K562 (cell line): ENCODE data around the gene BCL2L1. TPM values are rescaled to one million over a fixed set of nuclear protein-coding genes. Genes with fewer than 3 reads are reported as not detected.

Experiments used
- ATAC-seq: fragments of 200-7000 bp; cut with Tn5 transposase; 3 replicates; pipeline ENCODE4 v1.9.1; 2020; ENCODE audit warnings: moderate library complexity
- BruUV-seq: library from RNA; stranded (reverse); fragments of 400-500 nt; replicated peaks from 2 replicates; lab custom pipeline; 2021; lab: Mats Ljungman, UMichigan
- CTCF ChIA-PET: fragments of 300-600 bp; formaldehyde crosslinking; extraction: SDS; loops from one replicate; lab custom pipeline; 2021; ENCODE audit warnings: low intra/inter-chr PET ratio; lab: Yijun Ruan, JAX
- POLR2A ChIA-PET: fragments of 300-600, 350-650 bp; sonication (Branson Sonifier 250); formaldehyde crosslinking; extraction: SDS; loops from one replicate; lab custom pipeline; 2021; ENCODE audit warnings: antibody characterized with exemption, inconsistent platforms; lab: Yijun Ruan, JAX
- DNase-seq, 4 experiments: peaks; one replicate each; pipeline versions ENCODE4 v3.0.0 to v3.0.0-alpha.2; 2011 to 2018; ENCODE audit warnings: low spot score in 3 of 4, mixed read lengths in 3 of 4; ENCODE audit errors: extremely low read depth in 1 of 4
- FAIRE-seq: peaks from 2 replicates; lab custom pipeline; 2011; peaks lifted over from hg19 to GRCh38; lab: Jason Lieb, UNC
- H2AFZ ChIP-seq: 2 replicates; pipeline ENCODE4 v1.6.0; 2011; ENCODE audit warnings: low read depth, low read length, control low read depth, inconsistent platforms
- H3K27ac ChIP-seq: fragments of 200-600 bp; 3 replicates; pipeline ENCODE4 v1.8.0; 2011; ENCODE audit warnings: low read depth, mild to moderate bottlenecking, control low read depth, inconsistent platforms, low read length, moderate library complexity, mixed read lengths; ENCODE audit errors: extremely low read depth
- H3K27me3 ChIP-seq, 2 experiments: fragments of 300-600 bp in 1 of 2; 2 replicates in 1 of 2; 3 replicates in 1 of 2; pipeline versions ENCODE4 v1.6.0 to v1.8.0; 2011; ENCODE audit warnings: inconsistent platforms in 2 of 2, low read length in 2 of 2, mild to moderate bottlenecking in 1 of 2, mixed read lengths in 1 of 2, moderate library complexity in 1 of 2; ENCODE audit not compliant: control insufficient read depth in 2 of 2, insufficient read depth in 2 of 2
- H3K36me3 ChIP-seq: fragments of 300-600 bp; 3 replicates; pipeline ENCODE4 v1.8.0; 2011; ENCODE audit warnings: mild to moderate bottlenecking, low read length, inconsistent platforms; ENCODE audit not compliant: control insufficient read depth, insufficient read depth
- H3K4me1 ChIP-seq, 2 experiments: fragments of 200-600 bp in 1 of 2; replicated peaks in 1 of 2; 2 replicates in 1 of 2; 3 replicates in 1 of 2; pipeline versions ENCODE4 v1.5.1 to v1.8.0; 2011; ENCODE audit warnings: inconsistent platforms in 2 of 2, low read length in 2 of 2, mild to moderate bottlenecking in 1 of 2, mixed read lengths in 1 of 2, moderate library complexity in 1 of 2; ENCODE audit not compliant: control insufficient read depth in 2 of 2, insufficient read depth in 2 of 2
- H3K4me2 ChIP-seq: 2 replicates; pipeline ENCODE4 v1.6.1; 2011; ENCODE audit warnings: low read length, control low read depth, inconsistent platforms, mixed read lengths; ENCODE audit not compliant: insufficient read depth
- H3K4me3 ChIP-seq: fragments of 200-600 bp; sonication (generic), shearing (Covaris generic); 2 replicates; pipeline ENCODE4 v1.5.1; 2016; ENCODE audit warnings: control low read depth, inconsistent platforms
- H3K79me2 ChIP-seq: fragments of 200-600 bp; 3 replicates; pipeline ENCODE4 v1.8.0; 2011; ENCODE audit warnings: low read length, inconsistent platforms; ENCODE audit not compliant: control insufficient read depth, insufficient read depth
- H3K9ac ChIP-seq, 2 experiments: 2 replicates each; pipeline versions ENCODE4 v1.6.0 to v1.6.1; 2011; ENCODE audit warnings: low read depth in 2 of 2, low read length in 2 of 2, control low read depth in 1 of 2, inconsistent platforms in 1 of 2, mild to moderate bottlenecking in 1 of 2, mixed read lengths in 1 of 2; ENCODE audit not compliant: insufficient read depth in 1 of 2
- H3K9me1 ChIP-seq: one replicate; pipeline ENCODE4 v1.6.0; 2011; ENCODE audit warnings: inconsistent platforms, mild to moderate bottlenecking, low read length, moderate library complexity; ENCODE audit not compliant: control insufficient read depth, insufficient read depth
- H3K9me3 ChIP-seq: replicated peaks from 2 replicates; pipeline ENCODE4 v1.5.1; 2011; ENCODE audit warnings: low read depth, low read length, inconsistent platforms; ENCODE audit not compliant: control insufficient read depth, insufficient read depth
- H4K20me1 ChIP-seq: replicated peaks from 2 replicates; pipeline ENCODE4 v1.6.1; 2011; ENCODE audit warnings: low read length, inconsistent platforms, mixed read lengths; ENCODE audit not compliant: control insufficient read depth, insufficient read depth
- CBX2 ChIP-seq: fragments of 200-600 bp; sonication (generic); IDR thresholded peaks from one replicate; pipeline ENCODE4 v1.6.1; 2012; ENCODE audit warnings: mild to moderate bottlenecking, low read length, inconsistent platforms; ENCODE audit not compliant: insufficient read depth, poor library complexity, severe bottlenecking
- CC2D1A ChIP-seq: fragments of 450-650 bp; IDR thresholded peaks from 2 replicates; pipeline ENCODE4 v1.6.1; 2017; ENCODE audit warnings: mild to moderate bottlenecking
- CEBPB ChIP-seq: fragments of 450-650 bp; IDR thresholded peaks from 2 replicates; pipeline ENCODE4 v1.6.1; 2016; ENCODE audit warnings: missing genetic modification characterization, missing compliant biosample characterization
- CREB3L1 ChIP-seq: fragments of 450-650 bp; IDR thresholded peaks from 2 replicates; pipeline ENCODE4 v1.6.1; 2014; ENCODE audit warnings: low read depth, mild to moderate bottlenecking, moderate library complexity, borderline replicate concordance
- CTBP1 ChIP-seq: fragments of 450-650 bp; IDR thresholded peaks from 2 replicates; pipeline ENCODE4 v1.6.1; 2016; ENCODE audit warnings: borderline replicate concordance
- HDGF ChIP-seq: fragments of 450-650 bp; IDR thresholded peaks from 2 replicates; pipeline ENCODE4 v1.6.1; 2016
- ID3 ChIP-seq, 2 experiments: fragments of 250-450 bp in 1 of 2; fragments of 450-650 bp in 1 of 2; sonication (Bioruptor Pico) in 1 of 2; IDR thresholded peaks; 2 replicates each; pipeline versions ENCODE4 v1.6.1 to v1.8.0; 2016 to 2021; ENCODE audit warnings: mild to moderate bottlenecking in 2 of 2, moderate library complexity in 2 of 2, missing compliant biosample characterization in 1 of 2, missing genetic modification characterization in 1 of 2
- MCM5 ChIP-seq: fragments of 450-650 bp; IDR thresholded peaks from 2 replicates; pipeline ENCODE4 v1.6.1; 2016; ENCODE audit warnings: low read depth
- PHF20 ChIP-seq: fragments of 450-650 bp; IDR thresholded peaks from 2 replicates; pipeline ENCODE4 v1.6.1; 2018; ENCODE audit not compliant: partially characterized antibody
- POLR2A ChIP-seq: fragments of 450-650 bp; conservative IDR thresholded peaks from 2 replicates; pipeline ENCODE4 v1.6.1; 2016
- SMARCA5 ChIP-seq: fragments of 450-650 bp; IDR thresholded peaks from 2 replicates; pipeline ENCODE4 v1.6.1; 2016
- SOX6 ChIP-seq: fragments of 450-650 bp; IDR thresholded peaks from 2 replicates; pipeline ENCODE4 v1.6.1; 2014; ENCODE audit warnings: mild to moderate bottlenecking
- SPI1 ChIP-seq: IDR thresholded peaks from 2 replicates; pipeline ENCODE4 v1.6.1; 2011; ENCODE audit warnings: low read depth, low read length, control low read depth, borderline replicate concordance
- STAT5B ChIP-seq: fragments of 250-450 bp; sonication (Bioruptor Pico); IDR thresholded peaks from 2 replicates; pipeline ENCODE4 v1.8.0; 2021; ENCODE audit warnings: mild to moderate bottlenecking, inconsistent platforms
- TBL1XR1 ChIP-seq, 2 experiments: IDR thresholded peaks; 2 replicates each; pipeline ENCODE4 v1.6.1; 2012; ENCODE audit warnings: improper control_type of control experiment in 2 of 2, low read length in 2 of 2, mild to moderate bottlenecking in 1 of 2
- ZFX ChIP-seq: sonication (generic); formaldehyde crosslinking; IDR thresholded peaks from 2 replicates; pipeline ENCODE4 v1.8.0; 2022; ENCODE audit warnings: mild to moderate bottlenecking, missing genetic modification reagents, moderate library complexity
- ZNF3 ChIP-seq: fragments of 250-450 bp; sonication (Bioruptor Pico); IDR thresholded peaks from 2 replicates; pipeline ENCODE4 v1.5.0; 2021; ENCODE audit warnings: mild to moderate bottlenecking, moderate library complexity
- ZNF436 ChIP-seq: fragments of 250-450, 450-650 bp; sonication (Bioruptor Pico); formaldehyde crosslinking; IDR thresholded peaks from 2 replicates; pipeline ENCODE4 v1.7.0; 2020; ENCODE audit warnings: mild to moderate bottlenecking
- WGBS: fragments of 100-300 bp; shearing (Covaris generic); methylation state at CpG from one replicate; pipeline ENCODE4 v1.1.6; 2016; ENCODE audit warnings: low coverage, mixed read lengths; ENCODE audit not compliant: insufficient coverage; ENCODE audit errors: missing lambda C conversion rate; 5-methylcytosine and 5-hydroxymethylcytosine counted together
- in situ Hi-C: fragments of 300-500 bp; cut with MboI; formaldehyde crosslinking; loops from 4 replicates; pipeline ENCODE4 v1.15.0; 2018; ENCODE audit warnings: inconsistent platforms, mixed read lengths
- intact Hi-C: fragments of 100-400 bp; cut with micrococcal nuclease; formaldehyde crosslinking; loops from 2 replicates; pipeline ENCODE4 v1.14.2; 2022
- polyA plus RNA-seq, 8 experiments: library from polyadenylated mRNA; depleted of rRNA in 4 of 8; stranded (reverse) in 5 of 8; unstranded in 3 of 8; fragments of >200 nt; fragmentation: Nextera tagmentation in 2 of 8; fragmentation: Illumina TruSeq in 1 of 8; extraction: Ambion mirVana in 2 of 8; extraction: Trizol in 1 of 8; gene quantifications; 2 replicates each; pipeline versions ENCODE4 v1.2.1 to v1.2.3, GENCODE V29; 2011 to 2014; ENCODE audit warnings: inconsistent platforms in 1 of 8, missing spikeins in 1 of 8
- total RNA-seq, 7 experiments: library from RNA; depleted of rRNA in 6 of 7; stranded (reverse); fragments of >200 nt in 6 of 7; fragmentation: Illumina TruSeq in 2 of 7; extraction: Trizol in 2 of 7; gene quantifications; 2 replicates each; pipeline versions ENCODE4 v1.2.1 to v1.2.3, GENCODE V29; 2011 to 2021; ENCODE audit warnings: low replicate concordance in 1 of 7

Gene BCL2L1
- total and polyA plus RNA-seq, 9 of the 15 experiments (the other 6 are each of a cell fraction or from before 2014, with no cell fraction given), result 3.3 to 182 (median 120) TPM

- no peak for FAIRE-seq
- Histone ChIP-seq H3K4me3 (no peak overlapping the region), H3K9me1 (no peaks in the 10 kb centered on the region), H3K4me1 (peaks cover 64 to 90% of the 10 kb centered on the region in 2 experiments), H3K27ac (peak overlapping the region; percentile 62), H3K4me2 (no peak overlapping the region; the same call in 1 of the 2 replicates), H3K79me2 (peaks cover 95% of the 10 kb centered on the region), H3K27me3 (no peaks in the 10 kb centered on the region), H3K9ac (peak overlapping the region; percentile 26 to 57; a peak in 3 of 4 replicates), H2AFZ (no peak overlapping the region), H4K20me1 (no peaks in the 10 kb centered on the region), H3K36me3 (peaks cover 79% of the 10 kb centered on the region), H3K9me3 (no peaks in the 10 kb centered on the region)
- no peak for ATAC-seq
- no peak for DNase-seq
- 62% methylated on average over 7 of the region's 7 CpGs for WGBS
- in situ Hi-C loops, result no loop called here
- intact Hi-C loops, result no loop called here
- POLR2A ChIA-PET, result interaction anchor here (0.6 to 1.3 kb wide), 3 partner anchors 18 to 286 kb away, joined by 3 to 4 read pairs (median 4); no protein-coding TSS in a partner anchor
- BruUV-seq, result no TSS peak
- CTCF ChIA-PET, result no interaction called here
- peak; percentile 69; the same call in 1 of the 2 replicates for TF ChIP-seq SMARCA5
- no peak for TF ChIP-seq CEBPB (tag)
- no peak for TF ChIP-seq TBL1XR1 (IDR thresholded peaks at IDR 0.05; ENCODE audit: low read length in 2 of 2)
- peak; percentile 74 for TF ChIP-seq ZNF3 (CRISPR knock-in tag)
- 0 out of 2 replicates have a peak, but pooled peaks have one; percentile 23 for TF ChIP-seq CTBP1
- no peak for TF ChIP-seq ID3 (CRISPR knock-in tag; IDR thresholded peaks at IDR 0.05)
- 0 out of 2 replicates have a peak, but pooled peaks have one; percentile 22 for TF ChIP-seq ID3 (tag; IDR thresholded peaks at IDR 0.05)
- TF ChIP-seq CREB3L1, result peak; percentile 46; the same call in 1 of the 2 replicates
- TF ChIP-seq MCM5, result no peak
- 0 out of 2 replicates have a peak, but pooled peaks have one; percentile 10 for TF ChIP-seq POLR2A
- TF ChIP-seq PHF20, result no peak
- TF ChIP-seq CBX2, result no peak
- no peak for TF ChIP-seq CC2D1A
- TF ChIP-seq STAT5B (CRISPR knock-in tag), result no peak
- TF ChIP-seq ZNF436 (CRISPR knock-in tag), result no peak
- TF ChIP-seq SPI1, result peak; percentile 62; the same call in 1 of the 2 replicates
- 0 out of 2 replicates have a peak, but pooled peaks have one; percentile 30 for TF ChIP-seq SOX6
- TF ChIP-seq HDGF, result peak; percentile 29; the same call in 1 of the 2 replicates
- 0 out of 2 replicates have a peak, but pooled peaks have one; percentile 16 for TF ChIP-seq ZFX (CRISPR knock-in tag)
Observed at GRCh38 chr20:31680286-31681127, 42.2 kb downstream of the BCL2L1 start.
